NCI-H1105 (cell line): Measurements from ENCODE around the gene MTARC2.
"Not testable (repeated sequence)": the region's sequence is repeated elsewhere in the genome, so short reads cannot be mapped to it uniquely, and the experiment has no call there.

Source experiments
- DNase-seq: peaks from one replicate; lab custom pipeline; 2025; lab: John Stamatoyannopoulos, UW

The MTARC2 gene

GRCh38 chr1:220732621-220733020 lies 15.5 kb upstream of the MTARC2 start:
- DNase-seq: no peak

- DNase-seq: peak; percentile 70
Observed at GRCh38 chr1:220733086-220733601, 15.0 kb upstream of the MTARC2 start.

- no peak for DNase-seq
Observed at GRCh38 chr1:220734571-220735326, 13.4 kb upstream of the MTARC2 start.

- not testable (repeated sequence) for DNase-seq
Observed at GRCh38 chr1:220736283-220736682, 11.8 kb upstream of the MTARC2 start.

- DNase-seq: no peak
Observed at GRCh38 chr1:220741349-220741748, 6.8 kb upstream of the MTARC2 start.

GRCh38 chr1:220741825-220742224 lies 6.3 kb upstream of the MTARC2 start:
- no peak for DNase-seq

GRCh38 chr1:220742520-220742919 lies 5.6 kb upstream of the MTARC2 start:
- DNase-seq: no peak

GRCh38 chr1:220746851-220747250 lies 1.3 kb upstream of the MTARC2 start:
- DNase-seq: no peak

- DNase-seq: no peak
Observed at GRCh38 chr1:220747437-220748088, 559 bp upstream of the MTARC2 start.

- DNase-seq: no peak
Observed at GRCh38 chr1:220748936-220749335, 814 bp downstream of the MTARC2 start.

- DNase-seq: no peak
Observed at GRCh38 chr1:220750131-220750515, 2.0 kb downstream of the MTARC2 start.

- DNase-seq: no peak
Observed at GRCh38 chr1:220751111-220751510, 3.0 kb downstream of the MTARC2 start.

- no peak for DNase-seq
Observed at GRCh38 chr1:220754212-220754917, 6.2 kb downstream of the MTARC2 start.

GRCh38 chr1:220754918-220755295 lies 6.8 kb downstream of the MTARC2 start:
- DNase-seq: no peak

- no peak for DNase-seq
Observed at GRCh38 chr1:220755309-220755708, 7.2 kb downstream of the MTARC2 start.

GRCh38 chr1:220757441-220757840 lies 9.3 kb downstream of the MTARC2 start:
- DNase-seq: no peak

GRCh38 chr1:220759147-220759546 lies 11.0 kb downstream of the MTARC2 start:
- DNase-seq: no peak

- peak; percentile 19 for DNase-seq
Observed at GRCh38 chr1:220761688-220762427, 13.7 kb downstream of the MTARC2 start.

- DNase-seq: no peak
Observed at GRCh38 chr1:220764757-220765156, 16.6 kb downstream of the MTARC2 start.

GRCh38 chr1:220767312-220768125 lies 19.4 kb downstream of the MTARC2 start:
- no peak for DNase-seq

- no peak for DNase-seq
Observed at GRCh38 chr1:220768126-220768601, 20.0 kb downstream of the MTARC2 start.
